GM12878 (cell line): ENCODE results near the gene RPL12. TPM values are rescaled to one million over a fixed set of nuclear protein-coding genes. Genes with fewer than 3 reads are reported as not detected.

Experiments
- ATAC-seq: fragments of 200-7000 bp; cut with Tn5 transposase; 3 replicates; pipeline ENCODE4 v1.9.1; 2020; ENCODE audit warnings: mild to moderate bottlenecking, moderate library complexity
- BruUV-seq: library from RNA; stranded (reverse); fragments of 400-500 nt; replicated peaks from 2 replicates; lab custom pipeline; 2021; lab: Mats Ljungman, UMichigan
- CTCF ChIA-PET: fragments of 300-600 bp; sonication (Branson Sonifier 250); formaldehyde crosslinking; extraction: SDS; loops from one replicate; lab custom pipeline; 2021; ENCODE audit warnings: inconsistent platforms; lab: Yijun Ruan, JAX
- POLR2A ChIA-PET: fragments of 350-600 bp; formaldehyde crosslinking; extraction: SDS; loops from one replicate; lab custom pipeline; 2021; ENCODE audit warnings: inconsistent platforms; lab: Charles Lee
- RAD21 ChIA-PET: fragments of 300-600 bp; sonication (Branson Sonifier 250); formaldehyde crosslinking; loops from one replicate; lab custom pipeline; 2023; ENCODE audit warnings: antibody characterized with exemption; ENCODE audit not compliant: unreplicated experiment; lab: Charles Lee
- SMC1A ChIA-PET: fragments of 300-600 bp; sonication (Branson Sonifier 250); formaldehyde crosslinking; loops from one replicate; lab custom pipeline; 2023; ENCODE audit not compliant: unreplicated experiment, uncharacterized antibody; lab: Charles Lee
- DNase-seq: peaks from one replicate; pipeline ENCODE4 v3.0.0-alpha.2; 2011; ENCODE audit warnings: low read depth, low spot score
- FAIRE-seq: peaks from 3 replicates; lab custom pipeline; 2011; peaks lifted over from hg19 to GRCh38; lab: Jason Lieb, UNC
- H2AFZ ChIP-seq: 2 replicates; pipeline ENCODE4 v1.6.0; 2011; ENCODE audit warnings: low read depth, low read length, control low read depth; ENCODE audit not compliant: control insufficient read depth
- H3K27ac ChIP-seq: 2 replicates; pipeline ENCODE4 v1.5.1; 2011; ENCODE audit warnings: control low read depth; ENCODE audit not compliant: control insufficient read depth, insufficient read depth
- H3K27me3 ChIP-seq, 2 experiments: replicated peaks in 1 of 2; 2 replicates each; pipeline versions ENCODE4 v1.6.0 to v1.6.1; 2011; ENCODE audit warnings: low read length in 1 of 2; ENCODE audit not compliant: control insufficient read depth in 2 of 2, insufficient read depth in 2 of 2
- H3K36me3 ChIP-seq, 2 experiments: 2 replicates each; pipeline ENCODE4 v1.5.1; 2011; ENCODE audit warnings: low read length in 1 of 2; ENCODE audit not compliant: control insufficient read depth in 2 of 2, insufficient read depth in 2 of 2
- H3K4me1 ChIP-seq: 2 replicates; pipeline ENCODE4 v1.6.1; 2011; ENCODE audit warnings: mild to moderate bottlenecking, low read length, moderate library complexity, mixed read lengths; ENCODE audit not compliant: control insufficient read depth, insufficient read depth
- H3K4me2 ChIP-seq: 2 replicates; pipeline ENCODE4 v1.6.0; 2011; ENCODE audit warnings: control low read depth; ENCODE audit not compliant: control insufficient read depth, insufficient read depth
- H3K4me3 ChIP-seq: fragments of 200-600 bp; sonication (generic); 2 replicates; pipeline ENCODE4 v1.5.1; 2016
- H3K79me2 ChIP-seq: 2 replicates; pipeline ENCODE4 v1.6.0; 2011; ENCODE audit warnings: low read length; ENCODE audit not compliant: control insufficient read depth, insufficient read depth
- H3K9ac ChIP-seq: 2 replicates; pipeline ENCODE4 v1.8.0; 2011; ENCODE audit warnings: low read length, control low read depth, mixed read lengths; ENCODE audit not compliant: control insufficient read depth, insufficient read depth
- H3K9me3 ChIP-seq: replicated peaks from 3 replicates; pipeline ENCODE4 v1.5.1; 2011; ENCODE audit warnings: mild to moderate bottlenecking, low read length; ENCODE audit not compliant: control insufficient read depth, insufficient read depth
- H4K20me1 ChIP-seq: 2 replicates; pipeline ENCODE4 v1.6.0; 2011; ENCODE audit not compliant: control insufficient read depth, insufficient read depth
- CUX1 ChIP-seq: IDR thresholded peaks from 2 replicates; pipeline ENCODE4 v1.6.1; 2012; ENCODE audit warnings: improper control_type of control experiment, low read depth, low read length; ENCODE audit not compliant: insufficient replicate concordance
- FOXK2 ChIP-seq: fragments of 450-650 bp; IDR thresholded peaks from 2 replicates; pipeline ENCODE4 v1.6.1; 2017; ENCODE audit warnings: mild to moderate bottlenecking, moderate library complexity
- FOXM1 ChIP-seq: IDR thresholded peaks from 2 replicates; pipeline ENCODE4 v1.6.1; 2012; ENCODE audit warnings: low read depth, mild to moderate bottlenecking, inconsistent platforms, low read length, moderate library complexity
- KAT2A ChIP-seq: conservative IDR thresholded peaks from 2 replicates; pipeline ENCODE4 v1.6.1; 2011; ENCODE audit warnings: low read depth, low read length; ENCODE audit not compliant: control insufficient read depth
- MYB ChIP-seq: fragments of 150-350 bp; IDR thresholded peaks from 2 replicates; pipeline ENCODE4 v1.6.1; 2014; ENCODE audit warnings: mild to moderate bottlenecking, low read depth, low read length, borderline replicate concordance
- MYC ChIP-seq: IDR thresholded peaks from 2 replicates; pipeline ENCODE4 v1.6.1; 2011; ENCODE audit warnings: mild to moderate bottlenecking, low read length, moderate library complexity, inconsistent platforms; ENCODE audit not compliant: insufficient read depth, insufficient replicate concordance, insufficient read length, severe bottlenecking
- NRF1 ChIP-seq: conservative IDR thresholded peaks from 2 replicates; pipeline ENCODE4 v1.6.1; 2011; ENCODE audit warnings: mild to moderate bottlenecking, low read depth, low read length, improper control_type of control experiment
- RB1 ChIP-seq: fragments of 450-650 bp; formaldehyde crosslinking; IDR thresholded peaks from 2 replicates; pipeline ENCODE4 v1.6.1; 2017; ENCODE audit warnings: mild to moderate bottlenecking, borderline replicate concordance
- STAT3 ChIP-seq: IDR thresholded peaks from 2 replicates; pipeline ENCODE4 v1.6.1; 2011; ENCODE audit warnings: low read depth, low read length, improper control_type of control experiment
- SUZ12 ChIP-seq: fragments of 200-600 bp; sonication (generic); IDR thresholded peaks from one replicate; pipeline ENCODE4 v1.6.1; 2018; ENCODE audit warnings: antibody characterized with exemption, mild to moderate bottlenecking; ENCODE audit not compliant: unreplicated experiment
- WGBS: methylation state at CpG from one replicate; pipeline ENCODE4 v1.1.6; 2016; ENCODE audit warnings: low lambda C conversion rate; ENCODE audit not compliant: insufficient replicate concordance, insufficient coverage; ENCODE audit errors: missing lambda C conversion rate; 5-methylcytosine and 5-hydroxymethylcytosine counted together
- in situ Hi-C: fragments of 300-500 bp; cut with MboI; formaldehyde crosslinking; loops from 9 replicates; pipeline ENCODE4 v1.14.3; 2018; ENCODE audit warnings: mixed read lengths
- intact Hi-C: fragments of 100-400 bp; cut with micrococcal nuclease; formaldehyde crosslinking; loops from one replicate; pipeline ENCODE4 v1.14.2; 2022; ENCODE audit not compliant: unreplicated experiment
- polyA plus RNA-seq, 11 experiments: library from polyadenylated mRNA; depleted of rRNA in 4 of 11; unstranded in 6 of 11; stranded (reverse) in 5 of 11; fragments of >200 nt; fragmentation: Nextera tagmentation in 4 of 11; fragmentation: Illumina TruSeq in 1 of 11; extraction: Ambion mirVana in 4 of 11; extraction: Trizol in 1 of 11; gene quantifications; 1 replicate in 1 of 11; 2 replicates in 10 of 11; pipeline versions ENCODE4 v1.2.1 to v1.2.3, GENCODE V29; 2011 to 2016; ENCODE audit warnings: inconsistent platforms in 2 of 11, missing spikeins in 2 of 11, low read depth in 1 of 11
- total RNA-seq, 4 experiments: library from RNA; depleted of rRNA in 3 of 4; stranded (reverse); fragments of >200 nt in 3 of 4; fragmentation: Illumina TruSeq in 1 of 4; extraction: Trizol in 1 of 4; gene quantifications; 2 replicates each; pipeline versions ENCODE4 v1.2.1 to v1.2.3, GENCODE V29; 2013 to 2021

Gene RPL12
- total and polyA plus RNA-seq, 10 of the 15 experiments (the other 5 are each of a cell fraction or from before 2014, with no cell fraction given) = 961 to 5,544 (median 2,858) TPM

GRCh38 chr9:127494304-127494702, 43.1 kb upstream of the RPL12 start (continued):
- TF ChIP-seq CUX1 (no peak), KAT2A (no peak), STAT3 (no peak), RB1 (no peak), FOXK2 (no peak), NRF1 (no peak), SUZ12 (no peak)

GRCh38 chr9:127493592-127494303, 42.5 kb upstream of the RPL12 start:
- POLR2A ChIA-PET = no interaction called here
- RAD21 ChIA-PET = no interaction called here
- TF ChIP-seq MYC (no peak), MYB (no peak), FOXM1 (no peak)
- H3K27me3 ChIP-seq = no peaks in the 10 kb centered on the region
- DNase-seq (no peak), FAIRE-seq (no peak), ATAC-seq (no peak)
- no peak overlapping the region for H3K4me2 ChIP-seq
- TSS peak; percentile 20 for BruUV-seq
- H3K4me3 ChIP-seq = no peak overlapping the region
- no peak overlapping the region for H3K27ac ChIP-seq
- no peaks in the 10 kb centered on the region for H3K9me3 ChIP-seq
- no peaks in the 10 kb centered on the region for H4K20me1 ChIP-seq
- peaks cover 5 to 7% of the 10 kb centered on the region in 2 experiments; a peak in 3 of 4 replicates for H3K36me3 ChIP-seq
- no peak overlapping the region for H2AFZ ChIP-seq
- in situ Hi-C loops (no loop called here), intact Hi-C loops (no loop called here)
- SMC1A ChIA-PET = no interaction called here
- CTCF ChIA-PET = no interaction called here
- H3K4me1 ChIP-seq = no peaks in the 10 kb centered on the region
- H3K79me2 ChIP-seq = no peaks in the 10 kb centered on the region
- H3K9ac ChIP-seq = no peak overlapping the region
- WGBS = 95% methylated on average over 22 of the region's 22 CpGs
